Measurements from ENCODE around the gene IGHMBP2. TPM values are rescaled to one million over a fixed set of nuclear protein-coding genes. Genes with fewer than 3 reads are reported as not detected.

Gene IGHMBP2
- total RNA-seq, 3 donors from 2014 or later: 9.8 to 18.4 (median 13.6) TPM

DNA sequence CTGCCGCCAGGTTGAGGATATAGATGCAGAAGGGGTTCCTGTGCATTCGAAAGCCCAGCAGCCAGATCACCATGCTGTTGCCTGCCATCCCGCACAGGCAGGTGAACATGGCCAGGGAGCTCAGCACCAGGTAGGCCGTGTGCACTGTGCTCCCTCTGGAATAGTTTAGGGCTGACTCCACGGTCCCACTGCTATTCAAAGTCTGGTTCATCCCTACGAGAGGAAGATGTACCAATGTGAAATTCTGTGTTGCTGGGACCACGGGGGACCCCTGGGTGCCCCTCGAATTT is 77.0 kb downstream of the IGHMBP2 start, which contains the start of gene MRGPRD:
MRGPRD (minus strand) TSS at position 211 of the 290 bp plus-strand sequence; CDS start at position 211, 0 bp downstream.
- H3K4me1 ChIP-seq: no peaks in the 10 kb centered on the region
- H3K27me3 ChIP-seq: no peaks in the 10 kb centered on the region
- peak in 1 of 2 donors; percentile 10 for DNase-seq (ENCODE audit: low spot score in 2 of 2)
- H3K36me3 ChIP-seq: no peaks in the 10 kb centered on the region
- H3K9me3 ChIP-seq: peaks cover 0 to 4% of the 10 kb centered on the region in 2 donors
- H3K27ac ChIP-seq: no peak within 1 kb of the TSS
- intact Hi-C loops (cut with DNase I; ENCODE audit: low total_unique reads): no loop called here
- no peak within 1 kb of the TSS for H3K4me3 ChIP-seq
- TF ChIP-seq CTCF (IDR thresholded peaks at IDR 0.05) (no peak), POLR2A (IDR thresholded peaks at IDR 0.05) (no peak), POLR2AphosphoS5 (IDR thresholded peaks at IDR 0.05) (no peak)

DNA sequence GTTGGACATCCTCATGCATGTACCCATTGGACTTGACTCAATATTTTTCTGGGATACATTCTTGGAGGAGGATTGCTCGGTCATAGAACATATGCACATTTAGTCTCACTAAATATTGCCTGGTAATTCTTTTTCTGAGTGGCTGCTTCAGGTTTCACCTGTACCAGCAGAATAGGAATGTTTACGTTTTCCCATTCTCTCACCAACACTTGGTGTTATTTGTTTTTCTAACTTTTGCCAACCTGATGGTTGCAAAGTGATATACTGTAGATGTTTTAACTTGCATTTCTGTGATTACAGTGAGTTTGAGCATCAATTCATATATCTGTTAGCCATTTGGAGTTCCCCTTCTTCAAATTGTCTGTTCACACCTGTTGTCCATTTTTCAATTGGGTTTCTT is 78.4 kb downstream of the IGHMBP2 start:
- no peaks in the 10 kb centered on the region for H3K27me3 ChIP-seq
- intact Hi-C loops (cut with DNase I; ENCODE audit: low total_unique reads): no loop called here
- no peaks in the 10 kb centered on the region for H3K4me1 ChIP-seq
- H3K4me3 ChIP-seq: no peak overlapping the region
- peaks cover 0 to 12% of the 10 kb centered on the region in 2 donors for H3K9me3 ChIP-seq
- H3K27ac ChIP-seq: no peak overlapping the region
- TF ChIP-seq CTCF (IDR thresholded peaks at IDR 0.05) (no peak), POLR2A (IDR thresholded peaks at IDR 0.05) (no peak), POLR2AphosphoS5 (IDR thresholded peaks at IDR 0.05) (no peak)
- DNase-seq (ENCODE audit: low spot score in 2 of 2): no peak
- no peaks in the 10 kb centered on the region for H3K36me3 ChIP-seq

GRCh38 chr11:68983801-68984200 is 80.1 kb downstream of the IGHMBP2 start:
- no peaks in the 10 kb centered on the region for H3K4me1 ChIP-seq
- H3K27ac ChIP-seq: no peak overlapping the region
- peaks cover 0 to 14% of the 10 kb centered on the region in 2 donors for H3K9me3 ChIP-seq
- H3K36me3 ChIP-seq: no peaks in the 10 kb centered on the region
- no peak overlapping the region for H3K4me3 ChIP-seq
- no peak for TF ChIP-seq CTCF (IDR thresholded peaks at IDR 0.05)
- no peak for TF ChIP-seq POLR2A (IDR thresholded peaks at IDR 0.05)
- no peak for TF ChIP-seq POLR2AphosphoS5 (IDR thresholded peaks at IDR 0.05)
- DNase-seq (ENCODE audit: low spot score in 2 of 2): peak in 1 of 2 donors; percentile 10
- intact Hi-C loops (cut with DNase I; ENCODE audit: low total_unique reads): no loop called here
- H3K27me3 ChIP-seq: no peaks in the 10 kb centered on the region

DNA sequence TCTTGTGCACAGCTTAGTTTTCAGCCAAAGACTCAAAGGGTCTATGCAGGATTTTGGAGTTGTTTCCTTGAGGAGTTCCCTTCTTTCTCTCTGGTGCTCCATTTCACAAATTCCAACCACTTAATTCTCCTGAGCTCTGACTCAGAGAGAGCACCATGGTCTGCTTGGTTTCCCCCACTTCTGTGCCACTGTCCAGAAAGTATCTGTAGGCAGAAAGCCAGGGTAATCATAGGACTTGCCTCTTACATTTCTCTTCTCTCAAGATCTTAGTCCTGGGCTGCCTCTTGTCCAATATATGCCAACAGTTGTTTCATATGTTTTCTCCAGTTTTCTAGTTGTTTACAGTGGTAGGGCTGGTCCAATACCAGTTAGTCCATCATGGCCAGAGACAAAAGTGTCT is 83.5 kb downstream of the IGHMBP2 start:
- H3K9me3 ChIP-seq: peaks cover 0 to 11% of the 10 kb centered on the region in 2 donors
- no peak overlapping the region for H3K4me3 ChIP-seq
- no peak for DNase-seq (ENCODE audit: low spot score in 2 of 2)
- no peaks in the 10 kb centered on the region for H3K4me1 ChIP-seq
- no peak overlapping the region for H3K27ac ChIP-seq
- H3K27me3 ChIP-seq: no peaks in the 10 kb centered on the region
- H3K36me3 ChIP-seq: no peaks in the 10 kb centered on the region
- TF ChIP-seq POLR2A (IDR thresholded peaks at IDR 0.05) (no peak), POLR2AphosphoS5 (IDR thresholded peaks at IDR 0.05) (no peak), CTCF (IDR thresholded peaks at IDR 0.05) (no peak)
- intact Hi-C loops (cut with DNase I; ENCODE audit: low total_unique reads): no loop called here

DNA sequence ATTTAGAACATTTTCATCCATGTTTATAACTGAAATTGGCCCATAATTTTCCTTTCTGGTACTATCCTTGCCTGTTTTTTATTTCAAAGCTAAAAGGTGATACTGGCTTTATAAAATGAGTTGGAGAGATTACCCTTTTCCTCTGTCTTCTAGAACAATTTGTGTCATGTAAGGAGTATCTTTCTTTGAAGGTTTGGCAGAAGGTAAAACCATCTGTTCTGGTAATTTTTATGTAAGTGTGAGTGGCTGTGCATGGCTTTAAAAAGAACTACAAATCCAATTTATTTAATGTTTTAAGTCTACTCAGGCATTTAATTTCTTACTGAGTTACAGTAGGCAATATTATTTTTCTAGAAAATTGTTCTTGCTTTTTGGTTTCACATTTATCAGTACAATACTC is 84.8 kb downstream of the IGHMBP2 start:
- no peak overlapping the region for H3K27ac ChIP-seq
- no peaks in the 10 kb centered on the region for H3K27me3 ChIP-seq
- H3K4me3 ChIP-seq: no peak overlapping the region
- peaks cover 0 to 10% of the 10 kb centered on the region in 2 donors for H3K9me3 ChIP-seq
- no peaks in the 10 kb centered on the region for H3K36me3 ChIP-seq
- H3K4me1 ChIP-seq: no peaks in the 10 kb centered on the region
- TF ChIP-seq CTCF (IDR thresholded peaks at IDR 0.05): no peak
- DNase-seq (ENCODE audit: low spot score in 2 of 2): no peak
- intact Hi-C loops (cut with DNase I; ENCODE audit: low total_unique reads): no loop called here

Other genes starting within 250 kb of the IGHMBP2 start
- 1 to 10 TPM in 2 of 3 donors, under 1 TPM in 1; 0.64 to 5.7 (median 1.3) TPM for gene GAL, start 219.3 kb upstream of the IGHMBP2 start, total RNA-seq
- 1 to 10 TPM in 2 of 3 donors, under 1 TPM in 1; 0.48 to 9.8 (median 6.9) TPM for gene TESMIN, start 152.4 kb upstream of the IGHMBP2 start, total RNA-seq
- 10 to 100 TPM; 22.2 to 62.6 (median 30.4) TPM for gene CPT1A, start 62.0 kb upstream of the IGHMBP2 start, total RNA-seq
- gene MRPL21, start 59 bp upstream of the IGHMBP2 start, total RNA-seq: 10 to 100 TPM; 44.3 to 89.1 (median 51.7) TPM
- gene MRGPRD, start 77.1 kb downstream of the IGHMBP2 start, total RNA-seq: not detected
- gene MRGPRF, start 109.4 kb downstream of the IGHMBP2 start, total RNA-seq: 10 to 100 TPM in 2 of 3 donors, 1 to 10 TPM in 1; 5.9 to 21.3 (median 12.9) TPM
- gene TPCN2, start 145.0 kb downstream of the IGHMBP2 start, total RNA-seq: 10 to 100 TPM; 13.0 to 18.0 (median 13.8) TPM